HPDE6-E6E7 (cell line): ENCODE data around the gene NUBP1.
"Not testable (repeated sequence)": the region's sequence is repeated elsewhere in the genome, so short reads cannot be mapped to it uniquely, and the experiment has no call there.

ENCODE experiments used
- DNase-seq: peaks from one replicate; pipeline ENCODE4 v3.0.0; 2011; ENCODE audit warnings: missing footprints; ENCODE audit errors: extremely low spot score

Gene NUBP1

GRCh38 chr16:10743610-10744369 is at the start of gene NUBP1:
NUBP1 (plus strand) TSS chr16:10743842; CDS start chr16:10743864, 22 bp downstream.
- DNase-seq = peak; percentile 90

- no peak for DNase-seq
These were observed 49.8 kb upstream of the NUBP1 start for GRCh38 chr16:10693889-10694288.

GRCh38 chr16:10694306-10694705 is 49.3 kb upstream of the NUBP1 start:
- no peak for DNase-seq

- DNase-seq = no peak
These were observed 48.8 kb upstream of the NUBP1 start, which contains the start of gene TEKT5 for GRCh38 chr16:10694830-10695229. TEKT5 (minus strand) TSS chr16:10694930; CDS start chr16:10694873, 57 bp downstream.

GRCh38 chr16:10699756-10700155 is 43.9 kb upstream of the NUBP1 start:
- no peak for DNase-seq

- DNase-seq = no peak
These were observed 34.7 kb upstream of the NUBP1 start for GRCh38 chr16:10708969-10709368.

- DNase-seq = no peak
These were observed 15.4 kb upstream of the NUBP1 start for GRCh38 chr16:10728003-10728887.

- DNase-seq = peak; percentile 76
These were observed 14.3 kb upstream of the NUBP1 start for GRCh38 chr16:10729104-10730048.

GRCh38 chr16:10731790-10732189 is 11.9 kb upstream of the NUBP1 start:
- no peak for DNase-seq

GRCh38 chr16:10737068-10737625 is 6.5 kb upstream of the NUBP1 start:
- peak; percentile 48 for DNase-seq

GRCh38 chr16:10738231-10739077 is 5.2 kb upstream of the NUBP1 start:
- DNase-seq = no peak

GRCh38 chr16:10740000-10740844 is 3.4 kb upstream of the NUBP1 start:
- no peak for DNase-seq

- DNase-seq = no peak
These were observed 2.8 kb upstream of the NUBP1 start for GRCh38 chr16:10740845-10741208.

GRCh38 chr16:10741249-10741648 is 2.4 kb upstream of the NUBP1 start:
- not testable (repeated sequence) for DNase-seq

GRCh38 chr16:10741844-10742243 is 1.8 kb upstream of the NUBP1 start:
- DNase-seq = no peak

- no peak for DNase-seq
These were observed 424 bp upstream of the NUBP1 start for GRCh38 chr16:10743227-10743609.

GRCh38 chr16:10744370-10745030 is 858 bp downstream of the NUBP1 start:
- no peak for DNase-seq

GRCh38 chr16:10745841-10746240 is 2.2 kb downstream of the NUBP1 start:
- DNase-seq = no peak

- no peak for DNase-seq
These were observed 7.2 kb downstream of the NUBP1 start for GRCh38 chr16:10750793-10751192.
